Thoracic aorta (tissue), 2 donors: ENCODE data around the gene CLEC4C. TPM values are rescaled to one million over a fixed set of nuclear protein-coding genes. Genes with fewer than 3 reads are reported as not detected.

Source experiments
- ATAC-seq: fragments of 150-250 bp; one replicate; pipeline ENCODE4 v1.8.0; 2017; ENCODE audit warnings: low read depth; ENCODE audit not compliant: insufficient number of reproducible peaks, low FRiP score
- DNase-seq: peaks from one replicate; pipeline ENCODE4 v3.0.0-alpha.2; 2020; ENCODE audit warnings: low spot score
- H3K27ac ChIP-seq, 2 donors: fragments of 200-600 bp; sonication (generic); 1 replicate in 1 of 2; 2 replicates in 1 of 2; pipeline ENCODE4 v1.5.1; 2016; ENCODE audit warnings: mild to moderate bottlenecking in 2 of 2, moderate library complexity in 2 of 2
- H3K27me3 ChIP-seq: fragments of 200-600 bp; sonication (generic); replicated peaks from 2 replicates; pipeline ENCODE4 v1.6.0; 2016; ENCODE audit warnings: mild to moderate bottlenecking; ENCODE audit not compliant: insufficient read depth
- H3K36me3 ChIP-seq: fragments of 200-600 bp; sonication (generic); one replicate; pipeline ENCODE4 v1.5.1; 2016
- H3K4me1 ChIP-seq, 2 donors: fragments of 200-600 bp; sonication (generic); 1 replicate in 1 of 2; 2 replicates in 1 of 2; pipeline versions ENCODE4 v1.5.1 to v1.6.0; 2016; ENCODE audit warnings: low read depth in 2 of 2, mild to moderate bottlenecking in 1 of 2; ENCODE audit not compliant: control insufficient read depth in 1 of 2
- H3K4me3 ChIP-seq: fragments of 200-600 bp; sonication (generic); 2 replicates; pipeline ENCODE4 v1.5.1; 2016; ENCODE audit warnings: mild to moderate bottlenecking
- H3K9me3 ChIP-seq: fragments of 200-600 bp; sonication (generic); 2 replicates; pipeline ENCODE4 v1.5.1; 2016
- total RNA-seq, 2 donors: library from RNA; depleted of rRNA; stranded (reverse); fragments of >200 nt; gene quantifications; one replicate each; pipeline versions ENCODE4 v1.1.0 to v1.2.3, GENCODE V29; 2016
- TF ChIP-seq, protein P1 (sequence below): fragments of 200-600 bp; sonication (generic); IDR thresholded peaks from one replicate; pipeline ENCODE4 v1.5.1; 2019; ENCODE audit warnings: antibody characterized with exemption

CLEC4C gene
- total RNA-seq, 2 donors from 2014 or later: not detected

DNA sequence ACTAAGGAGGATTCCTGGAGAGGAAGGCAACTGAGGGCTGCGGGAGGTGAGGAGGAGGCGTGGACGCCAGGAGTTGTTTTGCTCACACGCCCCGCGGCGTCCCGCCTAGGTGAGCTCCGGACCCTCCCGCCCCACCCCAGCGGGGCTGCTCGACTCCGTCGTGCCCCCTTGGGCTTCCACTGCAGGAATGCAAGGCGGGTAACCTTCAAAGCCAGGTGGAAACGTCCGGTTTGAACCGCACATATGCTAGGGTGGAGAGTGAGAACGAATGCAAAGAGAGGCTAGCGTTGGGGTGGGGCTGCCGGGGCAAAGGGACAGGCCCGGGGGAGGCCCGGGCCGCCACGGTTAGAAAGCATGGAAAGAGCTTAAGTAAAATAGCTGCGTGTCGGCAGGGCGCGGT lies 41.3 kb downstream of the CLEC4C start:
- Histone ChIP-seq H3K9me3 (no peaks in the 10 kb centered on the region), H3K4me3 (no peak overlapping the region), H3K27me3 (no peaks in the 10 kb centered on the region), H3K27ac (no peak overlapping the region), H3K4me1 (no peaks in the 10 kb centered on the region), H3K36me3 (no peaks in the 10 kb centered on the region)
- DNase-seq (no peak), ATAC-seq (no peak)
- TF ChIP-seq, protein P1, sequence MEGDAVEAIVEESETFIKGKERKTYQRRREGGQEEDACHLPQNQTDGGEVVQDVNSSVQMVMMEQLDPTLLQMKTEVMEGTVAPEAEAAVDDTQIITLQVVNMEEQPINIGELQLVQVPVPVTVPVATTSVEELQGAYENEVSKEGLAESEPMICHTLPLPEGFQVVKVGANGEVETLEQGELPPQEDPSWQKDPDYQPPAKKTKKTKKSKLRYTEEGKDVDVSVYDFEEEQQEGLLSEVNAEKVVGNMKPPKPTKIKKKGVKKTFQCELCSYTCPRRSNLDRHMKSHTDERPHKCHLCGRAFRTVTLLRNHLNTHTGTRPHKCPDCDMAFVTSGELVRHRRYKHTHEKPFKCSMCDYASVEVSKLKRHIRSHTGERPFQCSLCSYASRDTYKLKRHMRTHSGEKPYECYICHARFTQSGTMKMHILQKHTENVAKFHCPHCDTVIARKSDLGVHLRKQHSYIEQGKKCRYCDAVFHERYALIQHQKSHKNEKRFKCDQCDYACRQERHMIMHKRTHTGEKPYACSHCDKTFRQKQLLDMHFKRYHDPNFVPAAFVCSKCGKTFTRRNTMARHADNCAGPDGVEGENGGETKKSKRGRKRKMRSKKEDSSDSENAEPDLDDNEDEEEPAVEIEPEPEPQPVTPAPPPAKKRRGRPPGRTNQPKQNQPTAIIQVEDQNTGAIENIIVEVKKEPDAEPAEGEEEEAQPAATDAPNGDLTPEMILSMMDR: no peak

DNA sequence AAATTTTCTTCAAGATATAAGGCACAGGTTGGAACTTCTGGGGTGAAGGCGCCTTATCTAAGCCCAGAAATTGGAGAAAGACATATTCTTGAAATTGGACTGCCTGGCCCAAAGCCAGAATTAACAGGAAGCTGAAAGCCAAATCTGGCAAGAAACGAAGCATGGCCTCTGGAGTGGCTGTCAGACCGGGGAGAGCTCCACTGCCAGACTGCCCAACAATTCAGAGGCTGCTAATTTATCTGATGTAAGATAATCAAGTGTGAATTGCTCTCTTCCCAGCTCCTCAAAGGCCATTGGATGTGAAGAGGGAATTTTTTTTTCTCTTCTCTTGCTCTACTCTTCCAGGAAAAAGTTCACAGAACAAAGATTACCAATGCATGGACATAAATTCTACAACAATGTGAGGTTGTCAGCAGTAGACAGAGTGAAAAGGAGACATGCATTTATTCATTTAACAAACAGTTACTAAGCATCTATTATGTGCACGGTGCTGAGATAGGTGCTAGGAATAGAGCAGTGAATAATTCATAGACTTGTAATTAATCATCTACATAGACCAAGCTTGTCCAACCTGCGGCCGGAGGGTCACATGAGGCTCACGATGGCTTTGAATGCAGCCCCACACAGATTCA lies 51.5 kb downstream of the CLEC4C start, which contains the start of gene GDF3:
Gene GDF3, minus strand, starts transcription at position 210 of the 632 bp plus-strand sequence. Its CDS starts 47 bp downstream, at position 163.
- Histone ChIP-seq H3K36me3 (no peaks in the 10 kb centered on the region), H3K4me3 (peak within 1 kb of the TSS; percentile 53), H3K4me1 (peaks cover 4 to 6% of the 10 kb centered on the region in 2 donors), H3K27me3 (no peaks in the 10 kb centered on the region), H3K27ac (no peak within 1 kb of the TSS), H3K9me3 (no peaks in the 10 kb centered on the region)
- no peak for ATAC-seq
- DNase-seq: no peak
- TF ChIP-seq, protein P1: no peak

DNA sequence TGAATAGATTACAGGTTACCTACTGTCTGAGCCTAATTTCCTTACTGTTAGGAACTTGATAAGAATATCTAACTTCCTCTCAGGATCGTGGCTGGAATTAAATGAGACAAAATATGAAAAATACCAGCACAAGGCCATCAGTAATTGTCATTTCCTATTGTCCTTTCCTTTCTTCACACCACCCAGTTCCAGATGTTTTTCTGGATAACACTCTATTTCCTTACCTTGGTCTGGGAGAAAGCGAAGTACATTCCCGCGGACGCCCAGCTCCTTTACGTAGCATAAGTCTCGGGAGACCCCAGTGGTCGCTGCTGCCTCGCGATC lies 52.0 kb downstream of the CLEC4C start:
- ATAC-seq: no peak
- Histone ChIP-seq H3K27me3 (no peaks in the 10 kb centered on the region), H3K9me3 (no peaks in the 10 kb centered on the region), H3K36me3 (no peaks in the 10 kb centered on the region), H3K27ac (no peak overlapping the region), H3K4me3 (peak overlapping the region; percentile 53), H3K4me1 (peaks cover 4 to 6% of the 10 kb centered on the region in 2 donors)
- no peak for DNase-seq
- TF ChIP-seq, protein P1: no peak

DNA sequence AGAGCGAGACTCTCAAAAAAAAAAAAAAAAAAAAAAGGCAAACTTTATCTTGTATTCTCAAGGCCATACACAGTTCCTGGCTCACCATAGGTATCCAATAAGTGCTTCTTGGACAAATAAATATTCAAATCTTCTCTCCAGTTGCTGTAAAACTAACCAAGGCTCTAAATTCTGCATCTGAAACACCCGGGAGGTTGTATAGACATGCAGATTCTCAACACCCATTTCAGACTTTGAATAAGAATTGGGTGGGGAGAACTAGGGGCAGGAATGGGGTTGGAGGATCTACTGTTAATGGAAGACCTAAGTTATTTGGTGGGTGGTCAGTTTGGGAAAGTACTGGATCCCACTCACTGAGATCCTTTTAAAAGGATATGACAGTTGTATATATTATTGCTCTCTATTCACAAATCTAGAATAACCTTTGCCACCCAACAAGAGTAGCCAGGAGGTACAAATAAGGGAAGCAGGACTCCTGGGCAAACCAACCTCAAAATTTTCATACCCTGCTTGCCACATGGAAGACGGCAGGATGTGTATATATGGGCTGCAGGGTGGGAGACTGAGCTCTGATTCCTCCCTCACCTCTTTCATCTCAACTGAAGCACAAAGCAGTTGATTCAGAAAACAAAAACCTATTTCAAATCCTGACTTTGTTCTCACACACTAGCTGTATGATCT lies 52.5 kb downstream of the CLEC4C start:
- TF ChIP-seq, protein P1: no peak
- DNase-seq (no peak), ATAC-seq (no peak)
- Histone ChIP-seq H3K9me3 (no peaks in the 10 kb centered on the region), H3K4me1 (peaks cover 4 to 6% of the 10 kb centered on the region in 2 donors), H3K27me3 (no peaks in the 10 kb centered on the region), H3K27ac (no peak overlapping the region), H3K4me3 (no peak overlapping the region), H3K36me3 (no peaks in the 10 kb centered on the region)

DNA sequence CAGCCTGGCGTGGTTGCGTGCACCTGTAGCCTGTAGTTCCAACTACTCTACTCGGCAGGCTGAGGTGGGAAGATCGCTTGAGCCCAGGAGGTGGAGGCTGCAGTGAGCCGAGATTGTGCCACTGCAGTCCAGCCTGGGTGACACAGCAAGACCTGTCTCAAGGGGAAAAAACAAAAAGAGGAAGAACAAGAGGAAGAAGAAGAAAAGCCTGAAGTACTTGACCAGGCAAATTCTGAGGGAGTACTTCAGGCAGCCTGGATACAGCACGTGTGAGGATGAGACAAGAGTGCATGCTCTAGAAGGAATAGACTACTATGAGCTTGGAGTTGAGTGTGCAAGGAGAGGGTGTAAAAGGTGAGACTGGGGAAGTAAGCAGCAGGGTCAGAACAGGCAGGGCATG lies 53.4 kb downstream of the CLEC4C start:
- H3K27ac ChIP-seq: no peak overlapping the region
- H3K4me1 ChIP-seq: peaks cover 4 to 6% of the 10 kb centered on the region in 2 donors
- TF ChIP-seq, protein P1: no peak
- no peak overlapping the region for H3K4me3 ChIP-seq
- H3K36me3 ChIP-seq: no peaks in the 10 kb centered on the region
- no peak for DNase-seq
- no peak for ATAC-seq
- no peaks in the 10 kb centered on the region for H3K27me3 ChIP-seq
- no peaks in the 10 kb centered on the region for H3K9me3 ChIP-seq
